GM21526 (cell line): ENCODE data around the gene SOD3.

Experiments
- ATAC-seq: cut with Tn5 transposase; IDR thresholded peaks from one replicate; pipeline ENCODE4 v1.9.1; 2021; ENCODE audit warnings: moderate library complexity; ENCODE audit not compliant: unreplicated experiment, low FRiP score

The SOD3 gene

GRCh38 chr4:24774452-24774851 is 20.9 kb upstream of the SOD3 start:
- ATAC-seq: no peak

GRCh38 chr4:24775032-24775605 is 20.3 kb upstream of the SOD3 start:
- ATAC-seq: no peak

- ATAC-seq: no peak
Measured at GRCh38 chr4:24775750-24776149, 19.6 kb upstream of the SOD3 start.

GRCh38 chr4:24777536-24778463 is 17.6 kb upstream of the SOD3 start:
- ATAC-seq: no peak

- ATAC-seq: no peak
Measured at GRCh38 chr4:24778464-24779225, 16.7 kb upstream of the SOD3 start.

GRCh38 chr4:24780936-24781495 is 14.4 kb upstream of the SOD3 start:
- ATAC-seq: no peak

- ATAC-seq: no peak
Measured at GRCh38 chr4:24781999-24782745, 13.2 kb upstream of the SOD3 start.

GRCh38 chr4:24783506-24783905 is 11.9 kb upstream of the SOD3 start:
- no peak for ATAC-seq

- ATAC-seq: no peak
Measured at GRCh38 chr4:24791043-24791442, 4.3 kb upstream of the SOD3 start.

- ATAC-seq: no peak
Measured at GRCh38 chr4:24792552-24792951, 2.8 kb upstream of the SOD3 start.

- ATAC-seq: no peak
Measured at GRCh38 chr4:24793219-24794005, 2.0 kb upstream of the SOD3 start.

GRCh38 chr4:24794051-24794450 is 1.3 kb upstream of the SOD3 start:
- no peak for ATAC-seq

GRCh38 chr4:24794480-24794879 is 893 bp upstream of the SOD3 start:
- no peak for ATAC-seq

- ATAC-seq: no peak
Measured at GRCh38 chr4:24795666-24796381, 451 bp downstream of the SOD3 start.

GRCh38 chr4:24796620-24797019 is 1.2 kb downstream of the SOD3 start:
- no peak for ATAC-seq

GRCh38 chr4:24798036-24798610 is 2.8 kb downstream of the SOD3 start:
- ATAC-seq: no peak

GRCh38 chr4:24799196-24799543 is 3.8 kb downstream of the SOD3 start:
- ATAC-seq: no peak

- ATAC-seq: no peak
Measured at GRCh38 chr4:24799544-24800324, 4.4 kb downstream of the SOD3 start.
